Measurements from ENCODE around the gene EDRF1.

The EDRF1 gene

GRCh38 chr10:125795128-125795527 lies 75.6 kb downstream of the EDRF1 start:
- no peak for DNase-seq

GRCh38 chr10:125795637-125796190 lies 76.2 kb downstream of the EDRF1 start:
- no peak for DNase-seq

- no peak for DNase-seq
Observed at GRCh38 chr10:125797424-125797823, 77.9 kb downstream of the EDRF1 start.

GRCh38 chr10:125797994-125798662 lies 78.6 kb downstream of the EDRF1 start:
- no peak for DNase-seq

GRCh38 chr10:125799451-125800182 lies 80.1 kb downstream of the EDRF1 start:
- no peak for DNase-seq

- no peak for DNase-seq
Observed at GRCh38 chr10:125801574-125801973, 82.1 kb downstream of the EDRF1 start.

- no peak for DNase-seq
Observed at GRCh38 chr10:125802131-125802530, 82.6 kb downstream of the EDRF1 start.

GRCh38 chr10:125802739-125803138 lies 83.2 kb downstream of the EDRF1 start:
- no peak for DNase-seq

GRCh38 chr10:125808047-125808446 lies 88.5 kb downstream of the EDRF1 start:
- DNase-seq, result no peak

- DNase-seq, result no peak
Observed at GRCh38 chr10:125811251-125811650, 91.7 kb downstream of the EDRF1 start.

GRCh38 chr10:125812128-125812750 lies 92.7 kb downstream of the EDRF1 start:
- no peak for DNase-seq

Data from RPMI8226 (cell line).